ENCODE measurements around the gene ARHGAP24.
"Not testable (repeated sequence)": the region's sequence is repeated elsewhere in the genome, so short reads cannot be mapped to it uniquely, and the experiment has no call there.

The ARHGAP24 gene

DNA sequence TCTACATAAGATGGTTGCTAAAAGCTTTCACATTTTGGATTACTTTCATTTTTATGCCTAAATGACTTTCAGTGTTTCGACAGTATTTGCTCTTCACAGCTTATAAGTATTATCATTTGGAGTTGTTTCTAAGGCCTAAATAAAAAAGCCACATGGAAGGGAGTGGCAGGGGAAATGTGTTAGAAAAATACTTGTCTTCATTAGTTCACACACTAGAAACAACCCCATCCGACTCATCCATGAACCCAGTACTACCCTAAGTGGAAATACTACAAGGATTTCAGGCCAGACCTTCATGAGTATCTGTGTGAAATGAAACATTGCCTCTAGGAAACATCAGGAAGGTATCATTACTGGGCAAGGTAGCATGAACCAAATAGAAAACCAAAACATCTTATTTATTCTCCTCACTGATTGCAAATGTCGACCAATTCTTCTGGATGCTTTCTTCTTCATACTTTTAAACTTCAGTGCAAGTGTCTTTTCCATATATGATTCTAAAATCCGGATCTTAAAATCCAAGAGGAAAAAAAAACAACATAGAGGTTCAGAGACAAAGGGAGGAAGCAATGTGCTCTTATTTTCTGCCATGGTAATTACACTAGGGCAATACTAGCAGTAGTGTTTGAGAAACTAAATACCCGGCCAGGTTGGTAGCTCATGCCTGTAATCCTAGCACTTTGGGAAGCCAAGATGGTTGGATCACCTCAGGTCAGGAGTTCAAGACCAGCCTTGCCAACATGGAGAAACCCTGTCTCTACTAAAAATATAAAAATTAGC lies 349.4 kb downstream of the ARHGAP24 start:
- no peak for DNase-seq

DNA sequence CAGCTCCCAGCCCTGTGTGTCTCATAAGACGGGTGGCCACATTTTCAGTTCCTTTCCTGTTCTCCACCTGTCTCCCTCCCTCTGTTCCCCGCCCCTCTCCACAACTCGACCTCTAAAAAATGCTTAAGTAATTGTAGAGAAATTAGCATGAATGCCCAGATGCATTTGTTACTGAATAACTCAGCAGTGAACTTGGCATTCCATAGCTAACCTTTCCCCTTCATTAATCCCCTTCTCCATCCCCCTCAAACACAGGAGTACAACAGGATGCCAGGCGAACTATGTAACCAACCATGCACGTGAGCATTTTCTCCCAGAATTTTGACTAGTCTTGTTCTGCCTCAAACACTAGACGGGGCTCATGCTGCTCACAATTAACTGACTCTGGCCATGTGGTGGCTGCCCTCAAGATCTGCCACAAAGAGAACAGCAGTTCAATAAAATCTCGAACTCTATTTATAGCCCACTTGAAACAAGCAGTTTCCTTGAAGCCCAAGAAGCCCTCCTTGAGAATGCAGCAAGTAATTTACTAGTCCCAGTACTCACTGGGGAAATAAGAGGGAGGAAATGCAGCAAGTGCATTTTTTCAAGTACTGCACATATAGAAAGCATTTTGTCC lies 351.2 kb downstream of the ARHGAP24 start:
- no peak for DNase-seq

DNA sequence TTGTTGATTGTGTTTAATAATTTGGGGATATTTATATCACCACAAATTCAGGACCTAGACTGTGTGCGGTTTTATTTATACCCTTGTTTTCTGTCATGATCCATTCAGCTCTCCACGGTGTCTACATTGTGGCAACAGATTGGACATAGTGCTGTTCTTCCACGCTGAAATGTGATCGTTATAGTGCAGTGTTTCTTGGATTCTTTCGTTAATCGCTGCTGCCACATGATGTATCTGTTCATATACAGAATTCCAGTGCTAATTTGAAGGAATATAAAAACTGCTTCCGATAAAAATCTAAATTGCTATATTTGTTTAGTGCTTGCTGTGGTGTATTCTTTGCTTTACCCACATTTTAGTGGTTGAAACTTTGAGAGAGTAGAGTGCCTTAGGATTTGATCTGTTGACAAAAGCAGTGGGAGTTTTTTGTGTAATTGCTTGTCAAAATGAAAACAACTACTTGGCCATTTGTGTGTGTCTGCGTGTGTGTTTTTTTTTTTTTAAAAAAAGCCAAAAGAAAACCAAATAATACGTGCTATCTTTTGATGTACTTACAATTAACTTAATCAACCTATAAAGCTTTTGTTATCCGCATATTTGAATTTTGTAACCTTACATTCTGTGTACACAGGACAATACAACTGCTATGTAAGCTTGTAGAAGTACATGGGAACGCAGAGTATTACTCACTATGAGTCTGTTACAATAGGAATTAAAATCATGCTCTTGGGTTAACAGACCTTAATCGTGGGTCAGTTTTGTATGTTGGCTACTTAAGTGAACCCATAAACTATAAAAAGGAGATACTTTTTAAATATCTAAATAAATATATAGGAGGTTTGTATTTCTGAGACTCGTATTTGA lies 353.3 kb downstream of the ARHGAP24 start:
- no peak for DNase-seq

DNA sequence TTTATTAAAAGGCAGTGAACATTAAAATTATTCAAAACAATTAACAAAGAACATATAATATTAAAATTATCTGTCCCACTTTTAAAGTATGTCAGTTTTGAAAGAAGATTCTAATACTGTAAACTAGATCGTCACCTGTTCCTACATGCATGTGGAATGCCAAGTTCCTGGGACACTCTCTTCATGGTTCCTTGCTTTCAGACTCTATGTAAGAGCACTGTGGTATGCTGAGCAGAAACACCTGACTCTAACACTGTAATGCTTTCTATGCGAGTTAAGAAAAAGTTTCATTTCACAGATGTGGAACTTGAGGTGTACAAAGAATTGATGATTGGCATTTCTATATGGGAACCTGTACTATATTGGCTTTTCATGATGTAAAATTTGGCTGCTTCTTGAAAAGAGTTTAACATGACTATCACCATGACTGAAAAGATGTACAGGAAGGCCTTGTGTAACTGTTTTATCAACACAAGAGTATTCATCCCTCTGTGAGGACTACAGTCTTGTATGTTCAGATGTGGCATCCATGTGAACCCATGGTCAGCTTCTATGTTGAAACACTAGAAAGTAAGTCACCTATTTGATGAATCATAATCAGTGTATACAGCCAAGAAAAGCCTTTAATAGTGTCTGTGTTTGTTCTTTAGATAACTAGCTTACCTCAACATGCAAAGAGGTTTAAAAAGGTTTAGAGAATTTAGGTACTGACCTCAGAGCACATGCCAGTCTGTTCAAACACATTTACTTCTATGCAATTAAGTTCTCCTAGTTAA lies 354.5 kb downstream of the ARHGAP24 start:
- no peak for DNase-seq

DNA sequence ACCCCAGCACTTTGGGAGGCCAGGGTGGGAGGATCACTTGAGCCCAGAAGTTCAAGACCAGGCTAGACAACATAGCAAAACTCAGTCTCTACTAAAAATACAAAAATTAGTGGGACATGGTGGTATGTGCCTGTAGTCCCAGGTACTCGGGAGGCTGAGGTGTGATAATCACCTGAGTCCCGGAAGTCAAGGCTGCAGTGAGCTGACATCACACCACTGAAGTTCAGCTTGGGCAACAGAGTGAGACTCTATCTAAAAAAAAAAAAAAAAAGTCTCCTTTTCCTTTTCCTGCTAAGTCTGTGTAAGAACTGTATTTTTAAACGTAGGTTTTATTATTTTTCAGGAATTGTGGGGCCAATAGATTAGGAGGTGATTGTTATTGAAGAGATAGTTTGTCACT lies 356.7 kb downstream of the ARHGAP24 start:
- no peak for DNase-seq

DNA sequence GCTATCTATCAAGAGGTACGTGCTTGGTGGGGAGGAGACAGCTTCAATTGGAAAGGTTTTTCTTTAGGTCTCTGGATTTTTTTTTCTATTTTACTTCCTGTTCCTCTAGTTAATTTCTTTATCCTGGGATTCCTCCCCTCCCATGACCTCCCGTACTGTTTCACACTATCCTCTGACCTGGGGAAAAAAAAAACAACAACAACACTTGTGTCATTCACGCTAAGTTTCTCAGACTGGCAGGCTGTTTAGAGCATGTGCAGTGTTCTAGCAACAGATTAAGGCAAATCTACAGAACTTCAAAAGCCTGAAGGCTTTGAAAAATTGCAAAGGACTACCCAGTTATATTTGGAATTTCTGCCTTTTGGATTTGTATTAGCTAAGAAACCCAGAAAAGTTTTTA lies 358.4 kb downstream of the ARHGAP24 start:
- no peak for DNase-seq

DNA sequence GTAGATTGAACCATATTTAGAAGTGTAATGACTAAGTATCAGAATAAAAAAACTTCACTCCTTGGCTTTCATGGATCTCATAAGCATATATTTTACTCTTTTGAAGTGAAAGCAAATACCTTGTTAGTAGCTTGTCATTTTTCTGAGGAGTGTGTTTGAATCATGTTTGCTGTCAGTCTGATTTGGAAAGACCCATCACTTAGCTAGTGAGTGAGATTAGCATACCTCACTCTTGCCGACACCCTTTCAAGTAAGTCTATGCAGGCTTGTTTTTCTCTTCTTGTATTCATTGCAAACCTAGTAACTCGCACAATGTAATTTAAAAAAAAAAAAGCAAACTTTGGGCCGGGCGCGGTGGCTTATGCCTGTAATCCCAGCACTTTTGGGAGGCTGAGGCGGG lies 360.0 kb downstream of the ARHGAP24 start:
- no peak for DNase-seq

DNA sequence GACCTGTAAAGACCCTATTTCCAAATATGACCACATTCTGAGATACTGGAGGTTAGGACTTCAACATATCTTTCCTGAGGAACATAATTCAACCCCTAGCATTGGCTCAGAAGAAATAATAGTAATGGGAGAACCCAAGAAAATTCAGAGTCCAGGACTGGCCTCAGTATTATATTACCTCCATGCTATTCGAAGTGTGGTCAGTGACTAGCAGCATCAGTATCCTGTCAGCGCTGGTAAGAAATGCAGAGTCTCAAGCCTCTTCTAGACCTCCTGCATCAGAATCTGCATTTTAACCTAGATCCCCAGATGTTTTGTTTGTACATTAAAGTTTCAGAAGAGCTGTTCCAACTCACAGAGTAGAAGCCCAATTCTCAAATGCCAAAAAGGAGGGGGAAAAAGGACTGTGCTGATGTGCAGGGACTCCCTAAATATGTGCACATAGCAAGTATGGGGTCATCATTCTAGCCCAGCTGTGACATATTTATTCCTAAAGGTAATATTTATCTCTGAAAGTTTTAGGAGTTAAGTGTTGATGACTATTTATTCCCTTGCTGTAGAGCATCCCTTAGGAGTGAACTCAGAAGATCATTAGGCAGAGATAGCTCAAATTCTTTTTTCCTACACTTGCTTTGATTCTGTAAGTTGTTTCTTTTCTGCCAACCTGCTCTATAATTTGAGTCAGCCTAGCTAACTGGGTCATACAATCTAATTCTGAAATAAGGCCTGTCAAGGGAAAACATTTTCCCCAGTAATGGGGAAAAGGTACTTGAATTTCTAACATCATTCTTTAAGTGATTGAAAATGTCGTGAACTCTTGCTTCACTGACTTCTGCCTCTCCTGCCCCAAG lies 361.9 kb downstream of the ARHGAP24 start:
- no peak for DNase-seq

DNA sequence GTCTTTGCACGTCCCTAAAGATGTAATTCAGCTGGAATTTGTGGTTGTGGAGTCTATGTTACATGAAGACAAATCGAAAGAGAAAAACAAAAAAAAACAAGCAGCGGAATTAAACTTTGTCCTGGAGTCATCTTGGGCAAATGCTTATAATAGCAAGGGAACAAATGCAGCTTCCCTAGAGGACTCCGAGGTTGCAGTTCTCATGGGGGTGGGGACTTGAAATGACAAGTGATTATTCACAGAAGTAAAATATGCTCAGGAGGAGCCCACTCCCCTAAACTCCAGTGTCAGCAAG lies 362.4 kb downstream of the ARHGAP24 start:
- DNase-seq: no peak

DNA sequence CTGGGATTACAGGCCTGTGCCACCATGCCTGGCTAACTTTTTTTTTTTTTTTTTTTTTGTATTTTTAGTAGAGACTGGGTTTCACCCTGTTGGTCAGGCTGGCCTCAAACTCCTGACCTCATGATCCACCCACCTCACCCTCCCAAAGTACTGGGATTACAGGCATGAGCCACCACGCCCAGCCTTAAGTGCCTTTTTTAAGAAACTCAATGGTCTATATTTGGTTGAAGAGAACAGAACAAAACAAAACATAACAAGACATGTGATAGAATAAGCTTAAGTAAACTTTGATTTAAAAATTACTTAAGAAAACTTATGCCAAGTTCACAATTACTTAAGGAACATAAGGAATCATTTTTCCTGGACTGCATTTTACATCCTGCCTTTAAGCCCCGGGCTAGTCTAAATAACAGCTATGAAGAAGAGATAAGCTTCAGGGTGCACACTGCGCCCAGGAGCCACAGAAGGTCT lies 365.1 kb downstream of the ARHGAP24 start:
- DNase-seq: not testable (repeated sequence)

DNA sequence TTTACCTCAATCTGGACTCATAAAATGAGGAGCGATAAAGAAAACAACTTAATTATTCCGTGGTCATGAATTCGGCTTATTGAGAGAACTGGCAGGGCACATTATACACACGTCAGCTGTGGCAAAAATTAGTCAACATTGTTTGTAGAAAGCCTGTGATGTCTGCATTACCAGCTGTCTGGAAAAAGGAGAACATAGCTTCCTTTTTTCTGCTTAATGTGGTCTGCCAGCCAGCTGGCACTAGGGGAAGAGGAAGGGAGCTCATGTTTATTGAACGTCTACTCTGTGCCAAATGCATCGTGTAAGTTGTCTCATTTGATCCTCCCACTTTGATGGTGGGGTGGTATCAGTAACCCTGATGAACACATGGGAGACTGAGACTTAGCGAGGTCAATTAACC lies 367.6 kb downstream of the ARHGAP24 start:
- no peak for DNase-seq

DNA sequence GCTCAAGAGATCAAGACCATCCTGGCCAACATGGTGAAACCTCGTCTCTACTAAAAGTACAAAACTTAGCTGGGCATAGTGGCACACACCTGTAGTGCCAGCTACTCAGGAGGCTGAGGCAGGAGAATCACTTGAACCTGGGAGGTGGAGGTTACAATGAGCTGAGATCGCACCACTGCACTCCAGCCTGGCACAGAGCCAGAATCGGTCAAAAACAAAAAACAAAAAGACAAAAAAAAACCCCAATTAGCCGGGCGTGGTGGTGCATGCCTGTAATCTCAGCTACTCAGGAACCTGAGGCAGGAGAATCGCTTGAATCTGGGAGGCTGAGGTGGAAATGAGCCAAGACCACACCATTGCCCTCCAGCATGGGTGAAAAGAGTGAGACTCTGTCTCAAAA lies 378.8 kb downstream of the ARHGAP24 start:
- DNase-seq: not testable (repeated sequence)

DNA sequence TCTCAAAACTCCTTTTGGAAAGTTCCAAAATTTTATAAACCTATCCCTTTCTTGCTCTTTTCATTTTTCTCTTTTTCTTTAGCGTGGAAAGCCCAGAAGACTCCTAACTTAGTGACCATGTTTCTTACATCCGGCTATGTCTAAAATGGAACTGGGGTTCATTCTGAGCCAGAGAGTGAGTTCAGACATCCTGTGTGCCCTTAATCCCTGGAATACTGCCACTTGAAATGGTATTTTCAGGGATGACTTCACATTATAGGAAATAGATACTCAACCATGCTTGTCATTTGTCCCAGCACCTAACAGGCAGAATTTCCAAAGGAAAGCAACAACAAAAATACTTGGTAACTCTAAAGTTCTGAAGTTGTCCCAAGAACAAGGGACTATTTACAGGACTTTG lies 379.6 kb downstream of the ARHGAP24 start:
- DNase-seq: no peak

DNA sequence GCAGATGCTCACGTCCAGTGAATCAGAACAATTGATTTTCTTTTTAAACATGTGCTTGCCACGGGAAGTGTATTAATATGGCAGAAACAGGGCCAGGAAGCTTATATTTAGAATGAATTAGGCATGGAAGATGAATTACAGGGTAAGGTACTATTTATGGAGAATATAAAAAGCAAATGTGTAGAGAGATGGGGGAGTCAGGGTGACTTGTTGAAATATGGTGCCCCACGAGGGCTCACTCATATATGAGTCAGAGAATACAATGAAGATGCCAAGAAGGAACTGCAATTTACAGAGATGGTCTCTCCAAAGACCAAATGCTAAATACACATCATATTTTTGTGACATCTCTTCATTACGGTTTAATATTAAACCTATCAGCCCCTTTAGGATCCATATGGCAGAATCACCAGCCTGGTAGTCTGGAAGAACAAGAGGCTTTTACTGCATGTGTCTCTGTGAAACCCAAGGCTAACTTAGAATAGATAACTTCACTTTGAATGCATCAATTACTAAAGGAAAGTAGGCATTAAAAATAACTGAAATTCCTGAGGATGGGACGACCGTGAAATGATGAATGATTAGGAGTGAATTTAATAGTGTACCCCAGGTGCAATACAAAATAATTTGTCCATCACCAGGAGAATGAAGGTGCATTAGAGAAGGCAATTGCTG lies 385.3 kb downstream of the ARHGAP24 start:
- no peak for DNase-seq

DNA sequence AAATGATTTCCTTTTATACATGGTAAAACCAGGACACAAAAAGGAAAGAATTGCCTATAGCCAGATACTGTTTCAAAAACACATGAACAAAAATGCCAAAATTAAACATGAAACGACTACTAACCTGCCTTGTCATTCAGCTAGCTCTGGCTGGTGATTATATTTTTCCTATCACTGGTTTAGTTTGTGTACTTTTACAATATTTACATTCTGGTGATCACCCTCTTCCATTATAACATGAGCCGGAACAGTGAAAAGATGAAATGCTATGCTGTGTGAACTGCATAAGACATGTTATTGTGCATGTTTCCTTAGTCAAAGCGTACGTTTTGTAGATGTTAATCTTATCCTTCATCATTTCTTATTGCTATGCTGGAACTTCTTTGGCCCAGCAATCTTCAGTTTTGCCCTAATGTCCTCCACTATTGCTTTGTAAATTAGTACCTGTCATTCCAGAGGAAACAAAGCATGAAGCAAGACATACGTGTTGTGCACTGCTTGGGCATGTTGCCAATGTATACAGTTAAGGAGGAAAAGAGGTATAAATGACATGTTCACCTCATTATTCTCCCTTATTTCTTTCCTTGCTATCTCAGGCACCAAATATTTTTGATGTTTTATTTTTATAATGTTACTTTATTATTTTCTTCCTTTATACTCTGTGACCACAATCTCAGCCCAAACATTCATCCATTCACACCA lies 386.3 kb downstream of the ARHGAP24 start:
- no peak for DNase-seq

DNA sequence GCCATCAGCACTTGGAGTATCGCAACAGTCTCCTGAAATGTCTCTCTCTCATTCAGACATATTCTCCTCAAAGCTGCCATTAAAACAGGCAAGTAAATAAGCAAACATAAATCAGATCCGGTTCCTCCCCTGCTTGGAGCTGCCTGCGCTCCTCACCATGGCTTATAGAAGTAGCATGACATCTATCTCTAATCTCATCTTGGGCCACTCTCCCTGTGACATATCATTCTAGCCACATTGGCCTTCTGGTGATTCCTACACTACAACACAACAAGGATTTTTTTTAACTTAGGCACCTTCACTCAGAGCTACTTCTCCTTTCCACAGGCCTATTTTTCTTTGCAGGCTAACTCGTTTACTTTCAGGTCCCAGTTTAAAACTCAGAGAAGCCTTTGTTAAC lies 387.9 kb downstream of the ARHGAP24 start:
- DNase-seq: no peak

DNA sequence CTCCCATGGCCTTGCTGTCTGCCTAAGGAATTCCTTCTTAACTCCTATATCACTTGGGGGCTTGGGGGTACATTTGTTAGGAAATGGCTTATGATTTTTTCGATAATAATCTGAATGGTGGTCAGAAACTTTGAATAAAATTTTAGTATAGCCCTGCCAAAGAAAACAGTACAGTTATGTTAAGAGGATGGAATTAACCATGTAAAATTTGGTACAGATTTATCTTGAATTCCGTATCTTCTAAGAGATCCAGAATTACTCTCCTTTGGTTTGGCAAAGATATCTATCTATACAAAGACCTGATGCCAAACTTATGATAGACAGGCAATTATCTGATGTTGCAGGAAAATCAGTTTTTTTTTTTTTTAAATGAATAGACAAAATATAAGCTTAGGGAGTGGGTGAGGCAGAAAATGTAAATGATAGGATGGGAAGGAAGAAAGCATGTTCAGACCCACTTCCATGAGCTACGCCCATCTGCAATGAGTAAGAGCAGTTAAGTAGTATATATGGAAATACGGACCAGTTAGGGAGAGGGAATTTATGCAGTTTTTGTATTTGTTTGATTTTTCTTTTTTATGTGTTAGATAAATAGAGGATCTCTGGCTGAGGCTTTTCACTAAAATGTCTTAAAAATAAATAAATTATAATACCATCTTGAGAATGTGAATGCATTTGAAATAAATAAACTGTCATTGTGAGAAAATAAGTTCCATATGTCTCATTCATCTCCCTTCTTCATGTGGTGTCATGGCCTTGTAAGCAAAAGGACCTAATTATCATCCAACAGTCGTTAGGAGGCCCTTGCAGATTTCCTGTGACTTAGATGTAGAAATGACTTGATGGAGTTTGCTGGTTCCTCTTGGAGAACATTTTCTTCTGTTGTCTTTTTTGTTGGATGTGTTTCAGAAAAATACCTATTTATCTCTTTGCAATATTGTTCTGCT lies 389.6 kb downstream of the ARHGAP24 start:
- DNase-seq: no peak

DNA sequence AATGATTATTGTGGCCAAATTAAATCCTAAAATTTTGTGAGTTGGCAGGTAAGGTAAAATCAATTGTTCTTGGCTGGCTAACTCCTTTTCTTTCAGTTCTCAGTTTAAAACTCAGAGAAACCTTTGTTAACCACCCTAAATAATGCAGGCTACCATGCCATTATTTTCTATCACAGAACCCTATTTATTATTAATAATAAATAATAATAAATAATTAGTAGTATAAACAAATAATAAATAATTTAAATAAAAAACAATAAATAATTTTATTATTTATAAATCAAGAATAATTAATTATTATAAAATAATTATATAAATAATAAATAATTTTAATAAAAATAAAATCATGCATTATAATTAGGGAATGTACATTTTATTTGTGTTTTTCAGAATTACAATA lies 390.3 kb downstream of the ARHGAP24 start:
- DNase-seq: no peak

DNA sequence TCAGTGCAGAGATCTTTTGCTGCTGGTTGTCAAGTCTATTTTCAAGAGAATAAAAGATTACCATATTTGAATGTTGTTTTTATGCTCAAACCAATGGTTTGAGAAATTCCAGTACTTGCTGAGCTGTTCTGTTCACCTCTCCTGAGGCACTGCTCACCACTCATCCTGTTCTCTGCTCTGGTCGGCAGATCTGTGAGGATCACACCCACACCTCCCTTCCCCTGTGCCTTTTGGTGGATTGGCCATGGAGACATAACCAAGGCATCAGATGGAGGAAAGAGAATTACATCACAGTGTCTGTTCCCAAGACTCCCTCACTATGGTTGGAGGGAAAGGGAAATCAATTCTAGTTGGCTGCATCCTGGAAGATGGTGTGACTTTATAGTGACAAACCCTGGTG lies 391.6 kb downstream of the ARHGAP24 start:
- DNase-seq: no peak

DNA sequence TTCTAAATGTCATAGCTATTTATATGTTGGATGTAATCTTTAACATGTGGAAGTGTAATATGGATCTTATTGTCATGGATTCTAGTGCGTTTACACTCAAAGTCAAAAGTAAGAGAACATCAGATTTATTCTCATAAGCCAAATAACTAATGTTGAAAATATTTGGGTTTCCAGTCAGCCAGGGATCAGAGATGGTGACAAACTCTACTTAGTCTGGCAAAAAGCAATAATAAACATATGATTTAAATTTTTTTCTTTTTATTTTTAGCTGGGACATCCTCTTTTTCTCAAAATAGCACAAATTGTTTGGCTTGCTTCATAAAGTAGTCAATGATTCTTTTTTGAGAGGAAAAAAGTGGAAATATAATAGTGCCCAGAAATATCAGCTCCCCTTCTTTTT lies 392.3 kb downstream of the ARHGAP24 start:
- no peak for DNase-seq

Data from T-helper 9 cell (primary cell).